Measurements from ENCODE around the gene MAP2K1.

Gene MAP2K1

DNA sequence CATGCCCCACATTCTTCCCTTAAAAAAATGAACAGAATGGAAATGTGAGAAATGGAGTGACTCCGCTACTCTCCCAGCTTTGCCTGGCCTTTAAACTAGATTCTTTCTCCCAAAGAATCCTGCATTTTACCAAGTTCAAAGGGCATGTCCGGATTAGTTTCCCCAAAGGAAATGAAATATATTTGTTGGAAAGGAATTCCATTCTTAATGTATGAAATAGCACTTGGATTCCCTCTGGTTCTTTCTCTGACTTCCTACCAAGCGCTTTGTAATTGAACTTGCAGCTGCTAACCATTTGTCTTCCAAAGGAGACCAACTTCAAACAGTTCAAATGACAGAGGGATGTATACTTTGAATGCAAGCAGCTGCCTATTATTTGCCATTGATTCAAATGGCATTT is 18.9 kb downstream of the MAP2K1 start:
- no peak overlapping the region for H3K4me3 ChIP-seq (ENCODE audit: low read depth, low read length)
- no peaks in the 10 kb centered on the region for H3K36me3 ChIP-seq (ENCODE audit: control insufficient read depth in 2 of 2, insufficient read depth in 1 of 2, low read length in 2 of 2)
- peaks cover 25% of the 10 kb centered on the region for H3K4me1 ChIP-seq (ENCODE audit: control insufficient read depth, insufficient read depth, low read length)
- H3K9me3 ChIP-seq (ENCODE audit: control insufficient read depth, insufficient read depth, low read depth, low read length), result no peaks in the 10 kb centered on the region
- ChIA-PET POLR2A (interaction anchor here (1.7 kb wide), 1 partner anchor 18 kb away, joined by 7 read pairs; the partner anchor contains the start of gene MAP2K1), CTCF (interaction anchor here (1.4 to 1.8 kb wide), 2 partner anchors 8 to 68 kb away, joined by 3 to 8 read pairs; no protein-coding TSS in a partner anchor)
- TF ChIP-seq ZEB2 (tag by site-specific recombination; IDR thresholded peaks at IDR 0.05), result no peak
- no peak for TF ChIP-seq ZNF843 (tag by site-specific recombination; IDR thresholded peaks at IDR 0.05)
- TF ChIP-seq, protein P1, sequence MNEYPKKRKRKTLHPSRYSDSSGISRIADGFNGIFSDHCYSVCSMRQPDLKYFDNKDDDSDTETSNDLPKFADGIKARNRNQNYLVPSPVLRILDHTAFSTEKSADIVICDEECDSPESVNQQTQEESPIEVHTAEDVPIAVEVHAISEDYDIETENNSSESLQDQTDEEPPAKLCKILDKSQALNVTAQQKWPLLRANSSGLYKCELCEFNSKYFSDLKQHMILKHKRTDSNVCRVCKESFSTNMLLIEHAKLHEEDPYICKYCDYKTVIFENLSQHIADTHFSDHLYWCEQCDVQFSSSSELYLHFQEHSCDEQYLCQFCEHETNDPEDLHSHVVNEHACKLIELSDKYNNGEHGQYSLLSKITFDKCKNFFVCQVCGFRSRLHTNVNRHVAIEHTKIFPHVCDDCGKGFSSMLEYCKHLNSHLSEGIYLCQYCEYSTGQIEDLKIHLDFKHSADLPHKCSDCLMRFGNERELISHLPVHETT (tag by site-specific recombination; IDR thresholded peaks at IDR 0.05), result no peak
- TF ChIP-seq ZNF404 (tag by site-specific recombination; IDR thresholded peaks at IDR 0.05), result no peak
- TF ChIP-seq FEZF1 (tag by site-specific recombination; IDR thresholded peaks at IDR 0.05), result no peak
- TF ChIP-seq, protein P2, sequence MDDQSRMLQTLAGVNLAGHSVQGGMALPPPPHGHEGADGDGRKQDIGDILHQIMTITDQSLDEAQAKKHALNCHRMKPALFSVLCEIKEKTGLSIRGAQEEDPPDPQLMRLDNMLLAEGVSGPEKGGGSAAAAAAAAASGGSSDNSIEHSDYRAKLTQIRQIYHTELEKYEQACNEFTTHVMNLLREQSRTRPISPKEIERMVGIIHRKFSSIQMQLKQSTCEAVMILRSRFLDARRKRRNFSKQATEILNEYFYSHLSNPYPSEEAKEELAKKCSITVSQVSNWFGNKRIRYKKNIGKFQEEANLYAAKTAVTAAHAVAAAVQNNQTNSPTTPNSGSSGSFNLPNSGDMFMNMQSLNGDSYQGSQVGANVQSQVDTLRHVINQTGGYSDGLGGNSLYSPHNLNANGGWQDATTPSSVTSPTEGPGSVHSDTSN (CRISPR knock-in tag; IDR thresholded peaks at IDR 0.05), result no peak
- TF ChIP-seq ZXDB (tag by site-specific recombination; IDR thresholded peaks at IDR 0.05), result no peak
- no peak for TF ChIP-seq SETDB1 (IDR thresholded peaks at IDR 0.05; ENCODE audit: insufficient read length, low read length)
- H3K27ac ChIP-seq (ENCODE audit: extremely low read depth, low read depth, low read length), result no peak overlapping the region

DNA sequence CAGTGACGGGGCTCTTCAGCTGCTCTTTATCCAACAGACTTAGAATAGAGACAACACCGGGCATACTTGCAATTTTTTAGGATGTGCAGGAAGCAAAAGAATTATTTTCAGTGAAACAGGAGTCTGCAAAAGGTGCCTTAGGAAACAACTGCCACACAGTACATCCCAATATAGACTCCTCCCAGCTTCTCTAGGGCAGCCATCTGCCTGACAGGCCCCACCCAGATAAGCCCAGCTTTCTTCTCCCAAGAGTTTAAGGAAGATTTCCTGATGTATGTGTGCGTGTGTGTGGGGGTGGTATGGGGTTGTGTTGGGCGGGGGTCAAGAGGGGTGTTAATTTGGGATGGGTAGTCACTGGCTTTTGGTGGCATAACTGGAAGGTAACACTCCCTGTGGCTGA is 21.5 kb downstream of the MAP2K1 start:
- H3K9me3 ChIP-seq (ENCODE audit: control insufficient read depth, insufficient read depth, low read depth, low read length), result no peaks in the 10 kb centered on the region
- ChIA-PET POLR2A (interaction anchor here (0.7 kb wide), 2 partner anchors 21 to 589 kb away, joined by 3 to 8 read pairs; partner anchors contain the start of gene MAP2K1), CTCF (interaction anchor here (1.4 kb wide), 1 partner anchor 89 kb away, joined by 3 read pairs; the partner anchor contains the start of gene SNAPC5)
- TF ChIP-seq ZFHX2 (tag by site-specific recombination; conservative IDR thresholded peaks at IDR 0.05), result peak; percentile 48; the same call in 1 of the 2 replicates
- no peak for TF ChIP-seq ZNF155 (tag by site-specific recombination; IDR thresholded peaks at IDR 0.05)
- peak; percentile 20; the same call in 1 of the 2 replicates for TF ChIP-seq KLF1 (tag by site-specific recombination; IDR thresholded peaks at IDR 0.05)
- no peak for TF ChIP-seq ZNF211 (tag by site-specific recombination; IDR thresholded peaks at IDR 0.05; ENCODE audit: low read depth)
- H3K27ac ChIP-seq (ENCODE audit: extremely low read depth, low read depth, low read length), result no peak overlapping the region
- H3K36me3 ChIP-seq (ENCODE audit: control insufficient read depth in 2 of 2, insufficient read depth in 1 of 2, low read length in 2 of 2), result no peaks in the 10 kb centered on the region
- peaks cover 15% of the 10 kb centered on the region for H3K4me1 ChIP-seq (ENCODE audit: control insufficient read depth, insufficient read depth, low read length)
- no peak overlapping the region for H3K4me3 ChIP-seq (ENCODE audit: low read depth, low read length)

DNA sequence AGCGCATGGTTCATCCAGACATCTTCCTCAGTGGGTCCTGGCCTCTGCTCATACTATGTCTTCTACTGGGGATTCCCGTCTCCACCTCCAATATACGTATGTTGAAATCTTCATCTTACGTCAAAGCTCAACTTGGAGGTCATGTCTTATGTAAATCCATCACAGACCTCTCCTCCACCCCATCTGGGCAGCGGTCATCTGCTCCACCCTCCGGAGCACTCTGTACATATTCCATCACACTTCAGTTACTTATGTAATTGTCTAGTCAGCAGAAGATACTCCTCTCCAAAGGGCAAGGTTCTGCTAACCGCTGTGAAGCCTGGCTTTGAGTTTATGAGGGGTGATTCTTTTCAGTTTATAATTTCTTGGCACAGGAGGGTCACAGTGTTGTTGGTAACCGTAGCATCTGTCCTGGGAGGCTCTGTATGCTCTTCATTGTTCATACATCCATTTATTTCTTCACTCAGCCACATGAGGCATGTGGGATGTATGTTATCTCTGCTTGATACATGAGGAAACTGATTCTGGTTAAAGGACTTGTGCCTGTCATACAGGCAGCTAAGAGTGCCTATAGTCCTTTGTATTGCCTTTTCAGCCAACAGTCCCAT is 22.1 kb downstream of the MAP2K1 start:
- Histone ChIP-seq H3K36me3 (ENCODE audit: control insufficient read depth in 2 of 2, insufficient read depth in 1 of 2, low read length in 2 of 2) (no peaks in the 10 kb centered on the region), H3K9me3 (ENCODE audit: control insufficient read depth, insufficient read depth, low read depth, low read length) (no peaks in the 10 kb centered on the region; the same call in 1 of the 2 replicates), H3K27ac (ENCODE audit: extremely low read depth, low read depth, low read length) (no peak overlapping the region), H3K4me3 (ENCODE audit: low read depth, low read length) (no peak overlapping the region), H3K4me1 (ENCODE audit: control insufficient read depth, insufficient read depth, low read length) (peaks cover 12% of the 10 kb centered on the region)
- CTCF ChIA-PET, result no interaction called here
- no peak for TF ChIP-seq SETDB1 (IDR thresholded peaks at IDR 0.05; ENCODE audit: insufficient read length, low read length)
- peak; percentile 93 for TF ChIP-seq ZNF600 (tag by site-specific recombination; IDR thresholded peaks at IDR 0.05)
- POLR2A ChIA-PET, result interaction anchor here (0.7 kb wide), 1 partner anchor 22 kb away, joined by 3 read pairs; the partner anchor contains the start of gene MAP2K1

DNA sequence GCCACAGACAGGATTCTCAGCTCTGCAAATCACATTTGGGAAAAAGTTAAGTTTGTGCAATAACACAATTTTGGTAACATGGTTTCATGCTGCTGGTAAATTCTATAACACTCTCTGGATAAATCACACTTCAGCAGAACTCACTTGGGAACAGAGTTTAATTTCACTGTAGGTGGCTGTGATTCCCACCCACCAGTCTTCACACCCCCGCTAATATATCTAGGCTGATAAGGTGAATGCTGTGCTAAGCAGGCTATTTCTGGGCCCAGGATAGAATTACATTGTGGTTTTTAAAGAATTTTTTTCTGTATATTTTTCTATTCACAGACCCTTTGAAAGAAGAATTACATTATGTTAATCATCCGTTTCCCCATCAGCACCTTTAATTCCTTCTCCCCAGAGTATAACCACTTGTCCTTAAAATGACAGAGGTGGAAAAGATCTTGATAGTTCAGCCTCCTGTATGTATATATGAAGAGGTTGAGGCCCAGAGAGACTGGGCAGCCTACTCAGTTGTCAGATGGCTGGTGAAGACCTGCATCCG is 22.9 kb downstream of the MAP2K1 start:
- Histone ChIP-seq H3K36me3 (ENCODE audit: control insufficient read depth in 2 of 2, insufficient read depth in 1 of 2, low read length in 2 of 2) (no peaks in the 10 kb centered on the region), H3K9me3 (ENCODE audit: control insufficient read depth, insufficient read depth, low read depth, low read length) (peaks cover 4% of the 10 kb centered on the region; the same call in 1 of the 2 replicates), H3K27ac (ENCODE audit: extremely low read depth, low read depth, low read length) (peak overlapping the region; percentile 48), H3K4me1 (ENCODE audit: control insufficient read depth, insufficient read depth, low read length) (peaks cover 12% of the 10 kb centered on the region), H3K4me3 (ENCODE audit: low read depth, low read length) (no peak overlapping the region)
- ChIA-PET POLR2A (no interaction called here), CTCF (no interaction called here)
- TF ChIP-seq ZBTB20 (tag by site-specific recombination; IDR thresholded peaks at IDR 0.05) (no peak), SP7 (tag by site-specific recombination; IDR thresholded peaks at IDR 0.05) (0 out of 2 replicates have a peak, but pooled peaks have one; percentile 22), FEZF1 (tag by site-specific recombination; IDR thresholded peaks at IDR 0.05) (0 out of 2 replicates have a peak, but pooled peaks have one; percentile 51), ZNF670 (tag by site-specific recombination; IDR thresholded peaks at IDR 0.05; ENCODE audit: low read depth) (no peak), EGR2 (tag by site-specific recombination; IDR thresholded peaks at IDR 0.05; ENCODE audit: low read depth) (peak; percentile 95), ZSCAN30 (tag by site-specific recombination; IDR thresholded peaks at IDR 0.05) (no peak), ZNF239 (tag by site-specific recombination; IDR thresholded peaks at IDR 0.05) (no peak), KLF10 (tag by site-specific recombination; IDR thresholded peaks at IDR 0.05) (no peak), KLF9 (tag by site-specific recombination; IDR thresholded peaks at IDR 0.05; ENCODE audit: low read depth) (no peak), ZNF830 (tag by site-specific recombination; IDR thresholded peaks at IDR 0.05; ENCODE audit: low read depth) (no peak), PRDM1 (tag by site-specific recombination; IDR thresholded peaks at IDR 0.05) (no peak), ZNF221 (tag by site-specific recombination; IDR thresholded peaks at IDR 0.05; ENCODE audit: borderline replicate concordance) (no peak)
- TF ChIP-seq, protein P3, sequence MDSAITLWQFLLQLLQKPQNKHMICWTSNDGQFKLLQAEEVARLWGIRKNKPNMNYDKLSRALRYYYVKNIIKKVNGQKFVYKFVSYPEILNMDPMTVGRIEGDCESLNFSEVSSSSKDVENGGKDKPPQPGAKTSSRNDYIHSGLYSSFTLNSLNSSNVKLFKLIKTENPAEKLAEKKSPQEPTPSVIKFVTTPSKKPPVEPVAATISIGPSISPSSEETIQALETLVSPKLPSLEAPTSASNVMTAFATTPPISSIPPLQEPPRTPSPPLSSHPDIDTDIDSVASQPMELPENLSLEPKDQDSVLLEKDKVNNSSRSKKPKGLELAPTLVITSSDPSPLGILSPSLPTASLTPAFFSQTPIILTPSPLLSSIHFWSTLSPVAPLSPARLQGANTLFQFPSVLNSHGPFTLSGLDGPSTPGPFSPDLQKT (IDR thresholded peaks at IDR 0.05; ENCODE audit: borderline replicate concordance, low read depth, low read length), result no peak
